H1 (cell line): ENCODE results near the gene RAB40C. TPM values are rescaled to one million over a fixed set of nuclear protein-coding genes. Genes with fewer than 3 reads are reported as not detected.

Experiments used
- BCL11A ChIP-seq, 2 experiments: IDR thresholded peaks; one replicate each; pipeline ENCODE4 v1.6.1; 2011; ENCODE audit warnings: low read depth in 2 of 2, low read length in 2 of 2, mild to moderate bottlenecking in 2 of 2
- CHD1 ChIP-seq: IDR thresholded peaks from 2 replicates; pipeline ENCODE4 v1.6.1; 2012; ENCODE audit warnings: low read depth, low read length, improper control_type of control experiment
- TBP ChIP-seq: IDR thresholded peaks from 2 replicates; pipeline ENCODE4 v1.6.1; 2011; ENCODE audit warnings: low read depth, low read length, improper control_type of control experiment
- polyA plus RNA-seq, 7 experiments: library from polyadenylated mRNA; depleted of rRNA in 3 of 7; stranded (reverse) in 5 of 7; unstranded in 2 of 7; fragments of >200 nt in 5 of 7; fragments of 200-250 nt in 2 of 7; gene quantifications; 1 replicate in 5 of 7; 2 replicates in 1 of 7; 4 replicates in 1 of 7; pipeline versions ENCODE4 v1.2.1 to v1.2.3, GENCODE V29; 2011 to 2013; ENCODE audit warnings: missing spikeins in 2 of 7, mixed read lengths in 2 of 7
- total RNA-seq: library from RNA; stranded (reverse); fragmentation: NEBNext Ultra II Directional; extraction: Animal tissue kit (Norgen Biotek cat#: 25700); gene quantifications from 2 replicates; pipeline ENCODE4 v1.2.1, GENCODE V29; 2021
- TF ChIP-seq, protein P1 (sequence below): fragments of 300-600 bp; sonication (generic); IDR thresholded peaks from 2 replicates; pipeline ENCODE4 v1.7.1; 2012; ENCODE audit warnings: low read length, moderate library complexity, mild to moderate bottlenecking, inconsistent platforms; ENCODE audit not compliant: insufficient replicate concordance
- TF ChIP-seq, protein P2 (sequence below): IDR thresholded peaks from 2 replicates; pipeline ENCODE4 v1.6.1; 2011; ENCODE audit warnings: low read depth, mild to moderate bottlenecking, low read length; ENCODE audit not compliant: insufficient read depth

RAB40C gene
- total and polyA plus RNA-seq, 2 of the 8 experiments (the other 6 are each of a cell fraction or from before 2014, with no cell fraction given), result 13.9 to 15.6 TPM

DNA sequence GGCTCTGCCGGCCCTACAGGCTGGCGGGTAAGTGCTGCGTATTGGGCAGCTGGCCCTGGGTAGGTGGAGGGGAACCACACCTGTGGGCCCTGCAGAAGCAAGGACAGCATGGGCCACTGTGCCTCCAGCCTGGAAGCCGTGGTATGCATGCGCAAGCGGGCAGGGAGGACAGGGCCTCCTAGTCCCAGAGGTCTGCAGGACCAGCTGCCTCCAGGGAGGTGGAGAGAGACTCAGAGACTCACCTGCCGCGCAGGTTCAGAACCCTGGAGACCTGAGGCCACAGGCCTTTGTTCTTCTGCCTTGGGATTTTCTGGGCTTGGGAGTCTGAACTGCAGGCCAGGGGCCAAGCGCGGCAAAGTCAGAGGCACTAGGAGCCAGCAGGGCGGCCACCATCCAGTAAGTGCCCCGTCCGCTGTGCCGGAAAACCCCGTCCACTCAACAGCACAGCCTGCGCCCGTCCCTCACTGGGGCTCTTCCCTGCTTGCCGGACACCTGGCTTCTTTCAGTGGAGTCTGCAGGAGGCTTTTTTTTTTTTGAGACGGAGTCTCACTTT, 8.8 kb upstream of the RAB40C start (continued):
- TF ChIP-seq, protein P1, sequence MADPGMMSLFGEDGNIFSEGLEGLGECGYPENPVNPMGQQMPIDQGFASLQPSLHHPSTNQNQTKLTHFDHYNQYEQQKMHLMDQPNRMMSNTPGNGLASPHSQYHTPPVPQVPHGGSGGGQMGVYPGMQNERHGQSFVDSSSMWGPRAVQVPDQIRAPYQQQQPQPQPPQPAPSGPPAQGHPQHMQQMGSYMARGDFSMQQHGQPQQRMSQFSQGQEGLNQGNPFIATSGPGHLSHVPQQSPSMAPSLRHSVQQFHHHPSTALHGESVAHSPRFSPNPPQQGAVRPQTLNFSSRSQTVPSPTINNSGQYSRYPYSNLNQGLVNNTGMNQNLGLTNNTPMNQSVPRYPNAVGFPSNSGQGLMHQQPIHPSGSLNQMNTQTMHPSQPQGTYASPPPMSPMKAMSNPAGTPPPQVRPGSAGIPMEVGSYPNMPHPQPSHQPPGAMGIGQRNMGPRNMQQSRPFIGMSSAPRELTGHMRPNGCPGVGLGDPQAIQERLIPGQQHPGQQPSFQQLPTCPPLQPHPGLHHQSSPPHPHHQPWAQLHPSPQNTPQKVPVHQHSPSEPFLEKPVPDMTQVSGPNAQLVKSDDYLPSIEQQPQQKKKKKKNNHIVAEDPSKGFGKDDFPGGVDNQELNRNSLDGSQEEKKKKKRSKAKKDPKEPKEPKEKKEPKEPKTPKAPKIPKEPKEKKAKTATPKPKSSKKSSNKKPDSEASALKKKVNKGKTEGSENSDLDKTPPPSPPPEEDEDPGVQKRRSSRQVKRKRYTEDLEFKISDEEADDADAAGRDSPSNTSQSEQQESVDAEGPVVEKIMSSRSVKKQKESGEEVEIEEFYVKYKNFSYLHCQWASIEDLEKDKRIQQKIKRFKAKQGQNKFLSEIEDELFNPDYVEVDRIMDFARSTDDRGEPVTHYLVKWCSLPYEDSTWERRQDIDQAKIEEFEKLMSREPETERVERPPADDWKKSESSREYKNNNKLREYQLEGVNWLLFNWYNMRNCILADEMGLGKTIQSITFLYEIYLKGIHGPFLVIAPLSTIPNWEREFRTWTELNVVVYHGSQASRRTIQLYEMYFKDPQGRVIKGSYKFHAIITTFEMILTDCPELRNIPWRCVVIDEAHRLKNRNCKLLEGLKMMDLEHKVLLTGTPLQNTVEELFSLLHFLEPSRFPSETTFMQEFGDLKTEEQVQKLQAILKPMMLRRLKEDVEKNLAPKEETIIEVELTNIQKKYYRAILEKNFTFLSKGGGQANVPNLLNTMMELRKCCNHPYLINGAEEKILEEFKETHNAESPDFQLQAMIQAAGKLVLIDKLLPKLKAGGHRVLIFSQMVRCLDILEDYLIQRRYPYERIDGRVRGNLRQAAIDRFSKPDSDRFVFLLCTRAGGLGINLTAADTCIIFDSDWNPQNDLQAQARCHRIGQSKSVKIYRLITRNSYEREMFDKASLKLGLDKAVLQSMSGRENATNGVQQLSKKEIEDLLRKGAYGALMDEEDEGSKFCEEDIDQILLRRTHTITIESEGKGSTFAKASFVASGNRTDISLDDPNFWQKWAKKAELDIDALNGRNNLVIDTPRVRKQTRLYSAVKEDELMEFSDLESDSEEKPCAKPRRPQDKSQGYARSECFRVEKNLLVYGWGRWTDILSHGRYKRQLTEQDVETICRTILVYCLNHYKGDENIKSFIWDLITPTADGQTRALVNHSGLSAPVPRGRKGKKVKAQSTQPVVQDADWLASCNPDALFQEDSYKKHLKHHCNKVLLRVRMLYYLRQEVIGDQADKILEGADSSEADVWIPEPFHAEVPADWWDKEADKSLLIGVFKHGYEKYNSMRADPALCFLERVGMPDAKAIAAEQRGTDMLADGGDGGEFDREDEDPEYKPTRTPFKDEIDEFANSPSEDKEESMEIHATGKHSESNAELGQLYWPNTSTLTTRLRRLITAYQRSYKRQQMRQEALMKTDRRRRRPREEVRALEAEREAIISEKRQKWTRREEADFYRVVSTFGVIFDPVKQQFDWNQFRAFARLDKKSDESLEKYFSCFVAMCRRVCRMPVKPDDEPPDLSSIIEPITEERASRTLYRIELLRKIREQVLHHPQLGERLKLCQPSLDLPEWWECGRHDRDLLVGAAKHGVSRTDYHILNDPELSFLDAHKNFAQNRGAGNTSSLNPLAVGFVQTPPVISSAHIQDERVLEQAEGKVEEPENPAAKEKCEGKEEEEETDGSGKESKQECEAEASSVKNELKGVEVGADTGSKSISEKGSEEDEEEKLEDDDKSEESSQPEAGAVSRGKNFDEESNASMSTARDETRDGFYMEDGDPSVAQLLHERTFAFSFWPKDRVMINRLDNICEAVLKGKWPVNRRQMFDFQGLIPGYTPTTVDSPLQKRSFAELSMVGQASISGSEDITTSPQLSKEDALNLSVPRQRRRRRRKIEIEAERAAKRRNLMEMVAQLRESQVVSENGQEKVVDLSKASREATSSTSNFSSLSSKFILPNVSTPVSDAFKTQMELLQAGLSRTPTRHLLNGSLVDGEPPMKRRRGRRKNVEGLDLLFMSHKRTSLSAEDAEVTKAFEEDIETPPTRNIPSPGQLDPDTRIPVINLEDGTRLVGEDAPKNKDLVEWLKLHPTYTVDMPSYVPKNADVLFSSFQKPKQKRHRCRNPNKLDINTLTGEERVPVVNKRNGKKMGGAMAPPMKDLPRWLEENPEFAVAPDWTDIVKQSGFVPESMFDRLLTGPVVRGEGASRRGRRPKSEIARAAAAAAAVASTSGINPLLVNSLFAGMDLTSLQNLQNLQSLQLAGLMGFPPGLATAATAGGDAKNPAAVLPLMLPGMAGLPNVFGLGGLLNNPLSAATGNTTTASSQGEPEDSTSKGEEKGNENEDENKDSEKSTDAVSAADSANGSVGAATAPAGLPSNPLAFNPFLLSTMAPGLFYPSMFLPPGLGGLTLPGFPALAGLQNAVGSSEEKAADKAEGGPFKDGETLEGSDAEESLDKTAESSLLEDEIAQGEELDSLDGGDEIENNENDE, result no peak
- TF ChIP-seq TBP (no peak), BCL11A (IDR thresholded peaks at IDR 0.05; ENCODE audit: low read depth in 2 of 2, low read length in 2 of 2) (no peak), CHD1 (no peak)
- TF ChIP-seq, protein P2, sequence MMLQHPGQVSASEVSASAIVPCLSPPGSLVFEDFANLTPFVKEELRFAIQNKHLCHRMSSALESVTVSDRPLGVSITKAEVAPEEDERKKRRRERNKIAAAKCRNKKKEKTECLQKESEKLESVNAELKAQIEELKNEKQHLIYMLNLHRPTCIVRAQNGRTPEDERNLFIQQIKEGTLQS, result no peak
